DMS153 (cell line): ENCODE results near the gene UBAC2.

ENCODE experiments used
- DNase-seq: peaks from one replicate; lab custom pipeline; 2025; lab: John Stamatoyannopoulos, UW

UBAC2 gene

GRCh38 chr13:99296398-99296797, 95.7 kb downstream of the UBAC2 start:
- DNase-seq = no peak

DNA sequence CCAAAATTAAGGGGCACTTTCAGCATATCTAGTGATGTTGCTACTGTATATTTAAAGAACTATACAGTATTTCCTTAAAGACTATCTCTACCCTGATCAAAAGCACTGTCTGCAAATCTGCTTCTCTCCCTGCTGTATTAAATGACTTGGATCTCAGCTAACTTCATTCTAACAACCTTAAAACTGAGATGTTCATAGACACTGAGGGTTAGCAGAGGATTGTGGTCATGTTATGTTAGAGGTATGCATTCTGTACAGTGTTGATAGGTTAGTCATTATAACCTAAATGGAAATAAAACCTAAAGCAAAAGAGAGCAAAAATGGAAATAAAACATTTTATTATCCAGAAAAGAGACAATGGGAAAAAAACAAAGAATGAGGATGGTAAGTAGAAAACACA, 96.7 kb downstream of the UBAC2 start:
- no peak for DNase-seq

- no peak for DNase-seq
Measured at GRCh38 chr13:99298056-99298455, 97.4 kb downstream of the UBAC2 start.

- DNase-seq = no peak
Measured at GRCh38 chr13:99299256-99299919, 98.7 kb downstream of the UBAC2 start.

DNA sequence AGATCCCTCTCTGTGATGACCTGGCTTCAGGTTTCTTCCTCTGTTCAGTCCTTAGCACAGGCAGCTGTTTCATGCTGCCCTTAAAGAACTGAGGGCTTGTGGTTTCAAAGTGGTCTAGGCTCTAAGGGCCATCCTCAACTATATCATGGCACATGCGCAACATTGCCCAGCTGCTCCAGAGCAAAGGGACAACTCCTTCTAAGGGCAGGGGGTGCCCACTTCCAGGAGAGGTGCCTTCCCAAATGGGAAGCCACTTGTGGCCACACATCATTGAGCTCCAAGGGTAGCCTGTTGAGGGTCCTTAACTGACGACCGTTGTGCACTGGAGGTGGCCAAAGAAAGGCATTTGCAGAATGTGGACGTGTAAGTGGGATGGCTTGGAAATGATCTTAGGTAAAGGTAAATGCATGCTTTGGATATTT, 99.3 kb downstream of the UBAC2 start:
- no peak for DNase-seq

DNA sequence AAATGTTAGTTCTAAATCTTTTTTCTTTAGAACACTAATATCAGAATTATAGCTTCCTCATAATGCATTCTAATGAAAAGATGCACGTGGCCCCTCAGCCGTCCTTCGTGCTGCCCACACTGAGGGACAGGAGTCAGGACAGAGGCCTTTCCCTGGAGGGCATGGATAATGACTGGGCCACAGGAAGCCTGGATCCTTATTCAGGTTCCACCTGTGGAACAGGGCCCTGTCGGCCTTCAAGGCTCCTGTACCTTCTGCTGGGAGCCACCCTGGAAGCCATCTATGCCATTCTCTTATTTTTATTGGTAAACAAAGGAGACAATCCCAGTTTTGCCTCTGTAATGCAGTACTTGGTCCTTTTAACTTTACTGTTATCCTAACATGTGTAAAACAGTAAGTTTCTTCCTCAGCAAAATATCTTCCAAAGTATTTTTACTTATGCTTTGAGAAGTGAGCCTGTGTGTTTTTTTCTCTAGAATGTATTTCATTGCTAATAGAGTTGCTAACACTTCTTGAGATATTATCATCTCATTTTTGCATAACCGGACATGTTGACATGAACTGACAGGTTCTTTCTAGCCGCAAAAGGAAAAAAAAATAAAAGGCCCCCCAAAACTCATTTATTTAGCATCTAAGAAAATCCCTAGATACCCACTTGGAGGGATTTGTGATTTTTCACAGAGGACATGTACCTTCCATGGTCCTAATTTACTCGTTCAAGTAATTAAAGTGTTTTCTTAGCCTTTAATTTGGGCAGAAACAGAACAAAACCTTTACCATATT, 100.6 kb downstream of the UBAC2 start:
- DNase-seq = no peak

DNA sequence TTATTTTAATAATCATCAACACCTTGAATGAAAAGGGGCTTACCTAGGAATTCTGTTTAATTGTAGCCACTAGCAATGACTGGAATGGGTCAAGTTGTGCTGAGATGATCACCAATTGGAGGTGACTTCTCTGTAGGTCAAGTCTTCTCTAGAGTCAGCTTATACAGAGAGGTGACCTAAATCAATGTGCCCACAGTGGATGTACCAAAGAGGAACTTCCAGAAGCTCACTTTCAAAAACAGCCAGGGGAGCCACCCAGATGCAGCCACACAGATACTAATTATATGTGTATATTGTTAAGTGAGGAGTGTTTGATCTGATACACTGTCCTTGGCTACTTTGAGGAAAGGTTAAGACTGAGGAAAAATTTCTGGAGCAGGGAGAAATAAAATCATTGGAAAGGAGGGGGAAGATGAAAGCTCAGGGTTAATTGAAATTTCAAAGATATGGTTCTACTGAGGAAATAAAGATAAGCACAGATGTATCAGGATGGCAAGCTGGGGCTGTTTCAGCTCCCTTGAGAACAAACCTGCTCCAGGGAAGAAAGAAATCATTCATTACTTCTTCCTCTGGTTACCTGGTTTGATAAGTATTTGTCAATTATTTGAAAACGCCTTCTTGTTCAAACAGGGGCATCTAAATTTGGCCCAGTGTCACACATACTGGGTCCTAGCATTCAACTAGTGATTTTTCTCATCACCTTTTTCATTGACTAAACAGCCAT, 101.4 kb downstream of the UBAC2 start:
- no peak for DNase-seq

DNA sequence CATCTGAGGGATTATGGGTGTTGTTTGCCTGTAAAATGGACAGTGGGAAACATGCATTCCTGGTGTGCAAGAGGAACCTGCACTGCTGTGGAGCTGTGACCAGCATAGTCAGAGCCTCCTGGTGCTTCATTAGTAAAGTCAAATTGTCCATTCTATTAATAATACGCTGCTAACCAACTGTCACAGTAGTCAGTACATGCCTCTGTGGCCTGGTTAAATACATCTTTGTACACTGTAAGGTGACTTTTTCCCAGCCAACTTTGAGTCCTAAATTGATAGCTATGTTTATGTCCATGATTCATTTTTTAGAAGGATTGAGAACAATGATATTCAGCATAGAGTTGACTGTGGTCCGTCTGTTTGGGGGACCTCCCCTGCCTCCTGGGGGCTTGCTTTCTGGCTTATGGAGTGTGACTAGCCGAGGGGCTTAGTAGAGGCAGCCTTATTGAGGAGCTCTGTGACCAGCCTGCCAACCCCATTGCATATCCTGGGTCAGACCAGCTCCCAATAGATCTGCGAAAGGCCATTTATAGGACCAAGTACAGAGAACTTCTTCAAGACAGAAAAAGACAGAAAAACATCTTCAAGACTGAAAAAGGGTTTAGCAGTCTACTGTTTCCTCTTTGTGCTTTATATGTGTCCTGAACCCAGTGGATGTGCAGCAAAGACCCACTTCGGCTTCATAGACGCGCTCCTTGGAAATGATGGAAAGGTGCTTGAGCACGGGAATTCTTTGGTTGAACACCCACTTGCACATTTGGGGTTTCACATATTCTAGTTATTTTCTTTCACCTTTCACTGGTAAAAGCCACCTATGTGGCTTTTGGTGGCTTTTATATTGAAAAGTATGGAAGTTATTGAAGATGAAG, 102.2 kb downstream of the UBAC2 start:
- no peak for DNase-seq

DNA sequence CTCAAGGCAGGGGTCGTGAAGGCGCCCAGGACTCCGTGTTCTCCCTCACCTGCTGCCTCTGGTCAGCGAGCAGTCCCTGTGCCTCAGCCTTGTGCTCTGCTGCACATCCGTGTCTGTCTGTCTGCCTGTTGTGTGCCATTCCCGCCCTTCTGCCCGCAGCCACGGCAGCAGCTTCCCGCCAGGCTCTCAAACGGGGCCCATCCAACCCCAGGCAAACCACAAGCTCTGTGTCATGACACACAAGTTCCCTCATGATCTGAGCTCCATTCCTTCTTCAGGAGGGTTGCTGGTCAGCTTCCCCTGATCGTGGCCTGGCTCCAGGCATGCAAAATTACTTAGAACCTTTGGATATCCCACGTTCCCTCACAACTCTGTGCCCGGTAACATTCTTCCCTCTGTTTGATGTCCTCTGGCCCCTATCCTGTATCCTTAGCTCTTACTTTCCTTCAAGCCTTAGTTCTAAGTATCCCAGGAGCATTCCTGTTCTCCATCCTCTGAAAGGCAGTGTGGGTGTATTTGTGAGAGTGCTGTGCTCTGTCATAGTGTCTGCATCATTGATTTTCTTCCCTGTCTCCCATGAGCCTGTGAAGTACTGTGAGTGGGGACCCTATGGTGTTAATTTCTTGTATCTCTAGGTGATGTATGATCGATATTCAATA, 103.3 kb downstream of the UBAC2 start:
- DNase-seq = no peak

DNA sequence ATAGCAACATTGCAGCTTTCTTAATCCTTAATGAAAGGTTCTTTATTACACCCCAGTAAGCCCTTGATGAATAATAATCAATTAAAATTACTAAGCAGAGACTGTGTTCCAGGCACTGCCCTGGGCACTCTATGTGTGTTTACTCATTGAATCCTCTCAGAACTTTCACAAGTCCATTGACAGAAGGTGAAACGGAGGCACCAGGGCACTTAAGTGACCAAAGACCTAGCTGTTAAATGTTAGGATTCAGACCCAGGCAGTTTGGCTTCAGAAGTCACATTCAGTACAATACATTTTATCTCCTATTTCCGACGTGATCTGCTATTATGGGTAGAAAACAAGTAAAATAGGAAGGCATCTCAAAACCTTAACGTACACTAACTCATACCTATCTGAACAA, 103.9 kb downstream of the UBAC2 start:
- no peak for DNase-seq

DNA sequence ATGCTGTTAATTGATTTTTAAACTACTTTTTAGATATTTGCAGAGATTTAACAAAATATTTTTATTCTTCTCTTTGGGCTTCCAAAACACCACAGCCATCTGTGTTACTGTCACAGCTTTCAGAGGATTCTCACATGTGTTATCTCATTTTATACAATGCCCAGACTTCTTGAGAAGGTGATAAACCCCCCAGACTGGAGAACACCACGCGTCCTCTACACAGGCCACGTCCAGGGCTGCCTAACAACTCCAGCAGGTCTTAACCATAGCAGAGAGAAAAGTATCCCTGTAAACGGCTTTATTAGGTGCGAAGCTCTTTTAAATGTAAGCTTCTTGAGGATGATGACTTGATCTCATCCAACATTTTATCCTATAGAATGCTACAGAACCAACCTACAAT, 104.5 kb downstream of the UBAC2 start:
- DNase-seq = no peak

DNA sequence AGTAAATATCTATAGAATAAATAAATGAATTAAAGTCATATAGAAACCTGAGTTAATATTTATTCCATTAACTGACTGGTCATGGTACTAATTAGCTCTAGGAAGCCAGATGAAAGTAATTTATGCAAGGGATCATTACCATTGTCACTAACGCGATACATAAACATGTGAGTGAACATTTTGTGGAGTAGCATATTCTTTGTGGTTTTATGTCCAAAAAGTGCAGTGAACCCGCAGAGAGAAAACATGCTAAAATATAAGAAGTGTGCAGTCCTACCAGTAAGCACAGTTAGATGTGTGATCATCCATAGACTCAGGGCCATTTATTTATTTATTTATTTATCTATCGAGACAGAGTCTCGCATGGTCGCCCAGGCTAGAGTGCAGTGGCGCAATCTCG, 104.9 kb downstream of the UBAC2 start:
- no peak for DNase-seq

DNA sequence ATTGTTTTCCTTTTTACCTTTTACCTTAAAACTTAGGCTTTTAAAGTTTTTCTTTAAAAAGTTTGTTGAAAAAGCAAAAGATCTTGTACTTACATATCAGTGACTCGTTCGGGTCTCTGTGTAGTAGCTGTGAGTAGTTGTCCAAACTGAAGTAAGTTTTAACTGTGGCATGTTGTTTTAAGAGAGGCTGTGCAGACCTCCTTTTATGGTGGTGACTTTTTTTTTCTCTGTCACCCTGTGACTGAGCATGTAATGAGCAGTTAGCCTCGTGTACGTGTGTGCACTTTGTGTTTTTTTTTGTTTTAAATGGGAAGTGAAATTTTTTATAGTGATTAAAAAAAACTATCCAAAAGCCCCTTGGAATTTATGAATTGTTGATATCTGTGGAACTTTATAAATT, 106.6 kb downstream of the UBAC2 start, which contains the start of gene GPR183:
GPR183 (minus strand) TSS at position 153 of the 400 bp plus-strand sequence. CDS start 11,254 bp downstream, outside the sequence.
- DNase-seq = no peak

DNA sequence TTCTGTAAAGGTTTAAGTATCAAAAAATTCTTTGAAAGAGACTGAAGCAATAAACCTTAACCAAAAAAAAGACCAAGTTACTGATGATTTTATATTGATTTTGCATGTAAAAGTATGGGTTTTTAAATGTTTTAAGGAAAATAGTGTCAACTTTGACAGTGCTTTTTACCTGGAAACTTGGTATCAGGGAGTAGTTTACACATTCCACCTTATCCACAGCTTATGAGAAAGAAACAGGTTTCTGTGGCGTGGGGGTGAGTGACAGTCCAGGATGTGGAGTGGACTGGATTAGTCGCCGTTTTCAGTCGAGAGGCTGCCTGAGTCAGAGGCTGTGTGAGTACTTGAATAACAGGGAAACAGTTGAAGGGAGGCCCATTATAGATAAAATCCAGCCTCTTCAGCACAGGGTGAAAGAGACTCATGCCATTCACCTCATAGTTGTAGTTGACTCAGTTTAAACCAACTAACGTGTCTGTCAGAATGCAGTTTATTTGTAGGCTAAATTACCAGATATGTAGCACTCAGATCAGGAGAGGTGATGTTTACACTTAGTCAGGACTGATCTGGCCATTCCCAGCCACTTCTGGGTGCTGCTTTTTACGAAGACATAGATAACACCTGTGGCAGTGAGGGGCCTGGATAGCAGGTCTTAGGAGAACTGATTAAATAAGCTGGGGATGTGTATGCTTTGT, 107.1 kb downstream of the UBAC2 start:
- DNase-seq = peak; percentile 40

DNA sequence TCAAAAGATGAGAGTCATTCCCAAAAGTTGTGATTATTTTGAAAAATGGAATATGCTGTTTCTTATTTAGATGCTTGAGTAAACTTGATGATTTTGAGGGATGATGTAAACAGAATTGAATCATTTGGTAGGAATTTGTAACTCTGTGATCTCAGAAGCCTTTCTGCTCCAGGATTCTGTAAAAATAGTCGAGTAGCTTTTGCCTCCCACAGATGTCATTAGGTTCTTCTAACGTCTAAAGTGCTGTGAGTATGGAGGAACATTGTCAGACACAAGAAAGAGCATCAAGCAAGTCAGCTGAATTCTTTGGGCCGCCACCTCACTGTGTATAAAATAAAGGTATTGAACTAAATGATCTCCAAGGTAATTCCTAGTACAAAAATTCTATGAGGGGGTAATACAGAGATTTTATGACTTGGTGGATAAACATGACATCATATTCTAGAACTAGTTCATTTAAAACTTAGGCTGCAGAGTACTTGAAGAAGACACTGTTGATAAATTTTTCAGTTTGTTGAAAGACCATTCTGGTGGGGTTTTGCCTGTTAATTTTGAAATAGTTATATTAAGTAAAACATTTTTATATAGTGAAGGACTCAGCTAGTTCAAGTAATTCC, 107.9 kb downstream of the UBAC2 start:
- no peak for DNase-seq

DNA sequence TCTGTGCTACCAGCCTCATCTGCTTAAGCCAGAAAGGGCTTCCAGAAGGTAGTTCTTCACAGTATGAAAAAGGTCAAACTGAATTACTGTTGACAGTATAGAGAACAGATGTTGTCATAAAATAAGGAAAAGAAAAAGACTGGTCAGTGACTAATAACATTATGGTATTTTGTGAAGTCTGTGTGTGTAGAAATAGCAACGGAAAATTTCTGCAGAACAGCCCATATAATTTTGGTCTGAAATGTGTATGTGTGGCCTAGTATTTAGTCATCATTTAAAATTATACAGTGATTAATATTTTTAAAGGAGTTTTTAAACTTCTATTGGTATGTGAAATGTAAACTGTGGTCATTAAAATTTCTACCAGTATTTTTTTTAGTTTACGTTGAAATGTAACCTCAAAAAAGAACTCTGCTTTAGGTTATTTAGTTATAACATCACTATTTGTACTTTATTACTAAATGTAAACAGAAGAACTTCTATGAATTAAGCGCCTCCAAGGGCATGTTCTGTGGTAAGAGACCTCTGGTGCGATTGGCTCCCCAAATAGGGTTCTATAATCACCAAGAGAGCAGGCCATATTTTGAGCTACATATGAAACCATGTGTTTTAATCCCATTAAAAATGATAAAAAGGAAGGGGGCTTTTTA, 109.9 kb downstream of the UBAC2 start:
- no peak for DNase-seq

DNA sequence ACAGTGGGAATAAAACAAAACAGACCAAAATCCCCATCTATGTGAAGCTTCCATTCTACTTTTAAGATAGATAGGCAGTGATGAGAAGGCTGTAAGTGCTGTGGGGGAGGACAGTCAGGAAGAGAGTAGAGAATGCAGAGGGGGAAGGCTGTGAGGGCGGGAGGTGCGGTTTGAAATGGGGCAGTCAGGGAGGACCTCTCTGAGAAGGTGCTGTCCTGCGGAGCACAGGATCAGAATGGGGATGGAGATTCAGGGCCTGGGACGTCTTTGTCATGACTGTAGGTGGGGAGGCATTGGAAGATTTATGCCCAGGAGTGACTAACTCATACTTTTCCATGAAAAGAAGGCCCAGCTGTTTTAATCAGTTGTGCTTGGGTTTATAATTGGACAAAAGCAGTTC, 110.5 kb downstream of the UBAC2 start:
- no peak for DNase-seq

- DNase-seq = no peak
Measured at GRCh38 chr13:99311748-99312492, 111.3 kb downstream of the UBAC2 start.

- no peak for DNase-seq
Measured at GRCh38 chr13:99312493-99312883, 111.8 kb downstream of the UBAC2 start.
